Kidney capillary endothelial cell (primary cell): ENCODE data around the gene KAZALD1.
"Not testable (repeated sequence)": the region's sequence is repeated elsewhere in the genome, so short reads cannot be mapped to it uniquely, and the experiment has no call there.

Experiments
- DNase-seq: peaks from one replicate; pipeline ENCODE4 v3.0.0-alpha.2; 2018; ENCODE audit warnings: low spot score

The KAZALD1 gene

DNA sequence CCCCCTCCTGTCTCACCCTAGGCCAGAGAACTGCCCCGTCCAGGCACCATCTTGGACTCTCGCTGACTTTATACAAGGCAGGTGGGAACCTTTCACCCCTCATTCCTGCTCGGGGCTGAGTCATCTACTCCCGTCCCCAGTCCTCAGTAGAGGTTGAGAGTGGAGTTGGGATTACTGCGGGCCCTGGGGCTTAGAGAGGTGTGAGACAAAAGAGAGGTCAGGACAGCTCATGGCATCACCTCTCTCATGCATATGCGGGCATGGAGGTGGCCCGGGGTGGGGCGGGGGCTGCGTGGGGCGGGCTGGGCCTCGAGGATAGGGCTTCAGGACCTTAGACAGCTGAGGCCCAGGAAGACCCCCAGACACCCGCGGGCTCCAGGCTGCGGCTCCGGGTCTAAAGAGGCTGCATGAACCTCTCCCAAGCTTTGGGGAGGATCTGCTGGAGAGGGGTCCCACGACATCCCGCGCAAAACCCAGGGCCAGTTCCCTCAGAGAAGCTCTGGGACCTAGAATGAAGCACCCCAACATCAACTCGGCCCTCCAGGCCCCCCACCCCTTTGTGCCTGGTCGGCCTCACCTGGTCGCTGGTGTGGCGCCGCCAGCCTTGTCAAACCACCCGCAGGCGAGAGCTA lies 31.2 kb upstream of the KAZALD1 start:
- no peak for DNase-seq

DNA sequence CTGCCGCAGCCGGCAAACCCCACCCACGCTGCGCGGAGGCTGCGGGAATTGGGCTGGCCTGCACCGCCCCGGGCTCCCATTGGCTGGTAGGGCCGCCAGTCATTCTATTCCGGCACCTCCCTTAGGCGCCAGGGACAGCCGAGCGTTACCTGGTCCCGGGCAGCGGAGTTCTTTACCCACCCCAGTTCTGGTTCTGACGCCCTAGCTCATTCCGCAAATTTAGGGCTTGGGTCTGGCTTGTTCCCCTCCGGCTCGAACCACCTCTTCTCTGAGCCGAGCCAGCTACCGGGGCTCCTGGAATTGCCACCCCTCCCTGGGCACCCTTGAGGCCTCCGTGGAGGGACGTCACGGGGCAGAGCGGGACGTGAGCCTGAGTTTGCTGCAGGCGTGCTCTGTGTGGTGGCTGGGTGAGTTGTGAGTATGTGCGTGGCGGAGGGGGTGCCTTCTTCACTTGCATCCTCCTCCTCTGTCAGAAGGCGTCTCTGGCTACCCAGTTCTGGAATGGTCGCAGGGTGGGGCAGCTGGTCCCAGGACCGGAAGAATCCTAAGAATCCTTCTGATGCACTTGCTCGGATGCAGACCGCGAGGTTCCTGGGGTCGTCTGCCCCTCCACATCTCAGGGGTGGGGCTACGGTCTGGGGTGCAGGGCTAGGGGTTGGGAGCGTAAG lies 30.5 kb upstream of the KAZALD1 start, which contains the start of the genes PDZD7 and SFXN3:
PDZD7 (minus strand) TSS at position 2 of the 668 bp plus-strand sequence. CDS start 910 bp downstream, outside the sequence.
SFXN3 (plus strand) TSS at position 107 of the 668 bp plus-strand sequence. CDS start 3,461 bp downstream, outside the sequence.
- DNase-seq, result peak; percentile 86

DNA sequence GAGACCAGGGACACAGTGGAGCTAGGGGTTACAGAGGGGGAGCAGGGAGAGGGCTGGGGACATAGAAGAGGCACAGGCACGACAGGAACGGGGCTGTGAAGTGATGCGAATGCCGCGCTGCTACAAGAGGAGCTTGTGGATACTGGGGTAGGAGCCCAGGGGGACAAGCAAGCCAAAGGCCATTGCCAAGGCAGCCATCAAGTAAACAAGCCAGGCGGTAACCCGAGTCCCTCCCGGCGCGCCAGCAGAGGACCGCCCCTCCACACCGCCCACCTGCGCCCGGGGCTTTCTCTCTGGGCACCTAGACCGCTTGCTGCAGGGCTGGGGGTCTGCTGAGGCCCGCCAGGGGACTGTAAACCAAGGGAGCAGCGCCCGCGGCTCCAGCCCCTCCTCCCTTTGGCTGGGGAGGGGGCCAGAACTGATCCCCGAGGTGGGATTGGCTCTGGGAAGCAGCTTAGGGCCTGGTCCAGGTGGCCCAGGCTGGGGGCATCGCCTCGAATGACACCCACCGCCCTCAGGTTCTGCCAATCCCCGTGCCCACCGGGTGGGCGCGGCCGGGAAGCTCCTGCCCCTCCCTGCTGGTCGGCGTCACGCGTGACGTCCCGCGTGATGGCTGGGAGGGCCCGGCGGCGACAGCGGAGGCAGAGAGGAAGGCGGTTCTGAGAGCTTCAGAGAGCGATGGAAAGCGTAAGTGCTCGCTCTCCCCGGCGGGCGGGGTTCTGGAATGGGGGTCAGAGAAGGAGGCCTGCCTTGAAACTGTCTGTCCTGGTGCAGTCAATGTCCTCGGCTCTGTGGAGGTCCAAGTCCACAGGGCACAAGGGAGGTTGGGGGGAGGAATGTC lies 29.8 kb upstream of the KAZALD1 start:
- peak; percentile 59 for DNase-seq

DNA sequence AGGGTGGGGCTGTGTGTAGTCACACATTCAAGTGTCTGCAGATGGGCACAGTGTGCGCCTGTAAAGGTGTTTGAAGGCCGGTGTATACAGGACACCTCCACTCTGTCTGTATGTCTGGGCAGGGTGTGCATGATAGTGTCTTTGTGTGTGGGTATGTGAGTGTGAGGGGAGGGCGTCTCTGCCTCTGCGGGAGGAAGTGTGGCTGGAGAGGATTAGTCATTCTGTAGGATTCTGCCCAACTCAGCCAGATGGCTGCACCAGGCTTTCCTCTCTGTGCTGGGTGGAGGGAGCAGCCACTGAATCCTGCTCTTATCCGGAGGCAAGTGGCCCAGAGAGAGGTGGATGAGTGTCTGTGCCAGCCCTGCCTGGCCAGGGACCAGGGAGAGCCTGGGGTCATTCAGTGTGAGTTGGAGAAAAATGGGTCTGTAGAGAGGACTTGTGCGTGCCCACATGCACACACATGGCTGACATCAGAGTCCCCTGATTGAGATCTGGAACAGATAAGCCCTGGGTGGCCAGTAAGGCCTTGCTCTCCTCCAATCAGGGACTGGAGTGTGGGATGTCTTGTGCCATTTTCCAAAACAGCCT lies 29.1 kb upstream of the KAZALD1 start:
- peak; percentile 88 for DNase-seq

DNA sequence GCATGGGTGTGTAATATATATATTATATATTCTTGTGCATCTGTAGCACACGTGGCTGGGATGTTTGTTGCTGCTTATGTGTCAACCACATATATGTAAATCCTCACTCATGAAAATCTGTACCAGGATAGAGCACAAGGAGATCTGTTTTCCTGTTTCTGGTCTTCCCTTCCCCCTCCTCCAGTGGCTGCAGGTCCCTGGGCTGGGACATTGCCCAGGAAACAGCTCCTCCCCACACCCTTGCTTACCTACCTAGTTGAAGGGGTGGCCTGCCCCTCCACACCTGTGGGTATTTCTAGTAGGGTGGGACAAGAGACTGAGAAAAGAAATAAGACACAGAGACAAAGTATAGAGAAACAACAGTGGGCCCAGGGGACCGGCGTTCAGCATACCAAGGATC lies 28.5 kb upstream of the KAZALD1 start:
- no peak for DNase-seq

DNA sequence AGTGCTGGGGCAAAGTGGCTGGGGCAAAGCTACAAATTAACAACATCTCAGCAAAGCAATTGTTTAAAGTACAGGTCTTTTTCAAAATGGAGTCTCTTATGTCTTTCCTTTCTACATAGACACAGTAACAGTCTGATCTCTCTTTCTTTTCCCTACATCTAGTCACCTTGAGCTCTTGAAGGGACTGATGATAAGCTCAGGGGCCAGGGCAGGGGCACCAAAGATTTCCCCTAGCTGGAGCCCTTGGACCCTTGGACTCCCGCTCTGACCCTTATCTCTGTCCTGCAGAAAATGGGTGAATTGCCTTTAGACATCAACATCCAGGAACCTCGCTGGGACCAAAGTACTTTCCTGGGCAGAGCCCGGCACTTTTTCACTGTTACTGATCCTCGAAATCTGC lies 27.4 kb upstream of the KAZALD1 start:
- not testable (repeated sequence) for DNase-seq

DNA sequence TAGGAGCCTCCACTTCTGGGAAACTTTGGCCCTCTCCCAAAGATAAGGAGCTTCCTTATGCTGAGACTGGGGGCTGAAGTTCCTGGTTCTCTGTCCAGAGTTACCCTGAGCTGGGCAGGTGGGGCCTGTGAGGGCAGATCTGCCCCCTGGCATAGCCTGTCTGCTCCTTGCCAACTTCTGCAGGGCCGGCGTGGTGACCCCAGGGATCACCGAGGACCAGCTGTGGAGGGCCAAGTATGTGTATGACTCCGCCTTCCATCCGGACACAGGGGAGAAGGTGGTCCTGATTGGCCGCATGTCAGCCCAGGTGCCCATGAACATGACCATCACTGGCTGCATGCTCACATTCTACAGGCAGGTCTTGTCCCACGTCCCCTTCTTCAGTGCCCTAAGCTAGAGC lies 26.5 kb upstream of the KAZALD1 start:
- no peak for DNase-seq

DNA sequence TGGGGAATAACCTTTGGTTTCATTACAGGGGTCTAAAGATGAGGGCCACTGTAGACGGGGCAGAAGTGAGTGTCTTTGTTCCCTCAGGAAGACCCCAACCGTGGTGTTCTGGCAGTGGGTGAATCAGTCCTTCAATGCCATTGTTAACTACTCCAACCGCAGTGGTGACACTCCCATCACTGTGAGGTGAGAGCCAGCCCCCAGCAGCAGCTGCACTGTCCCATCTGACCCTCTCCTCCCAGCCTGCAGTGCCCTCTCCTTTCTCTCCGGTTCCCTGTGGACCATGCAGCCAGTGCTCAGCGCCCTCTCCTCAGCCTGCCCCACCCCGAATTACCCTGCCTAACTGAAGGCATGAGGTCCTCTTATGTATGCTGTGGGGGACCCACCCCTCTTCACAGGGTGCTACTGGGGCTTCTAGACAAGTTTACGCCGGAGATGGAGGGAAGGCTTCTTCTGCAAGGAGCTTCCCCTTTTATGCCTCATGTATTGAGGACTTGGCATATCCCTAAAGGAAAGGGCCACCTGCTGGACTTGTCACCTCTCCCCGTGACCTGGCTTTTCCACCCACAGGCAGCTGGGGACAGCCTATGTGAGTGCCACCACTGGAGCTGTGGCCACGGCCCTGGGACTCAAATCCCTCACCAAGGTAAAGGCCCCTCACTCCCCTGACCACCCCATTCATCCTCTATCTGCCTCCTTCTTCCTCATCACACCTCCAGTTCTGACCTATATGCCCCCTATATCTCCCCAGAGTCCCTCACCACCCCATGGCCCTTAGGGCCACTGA lies 25.7 kb upstream of the KAZALD1 start:
- DNase-seq, result no peak

DNA sequence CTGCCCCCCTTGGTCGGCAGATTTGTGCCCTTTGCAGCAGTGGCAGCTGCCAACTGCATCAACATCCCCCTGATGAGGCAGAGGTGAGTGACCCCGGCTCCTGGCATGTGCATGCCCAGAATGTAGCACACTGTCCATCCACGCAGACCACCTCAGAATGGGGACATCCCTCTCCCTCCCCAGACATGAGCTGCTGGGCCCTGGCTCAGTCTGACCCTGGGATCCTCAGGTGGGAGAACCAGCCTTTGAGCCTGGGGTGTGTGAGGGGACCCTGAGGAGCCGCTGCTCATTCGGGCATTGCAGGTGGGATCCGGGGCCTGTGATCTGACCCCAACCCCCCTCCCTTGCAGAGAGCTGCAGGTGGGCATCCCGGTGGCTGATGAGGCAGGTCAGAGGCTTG lies 25.1 kb upstream of the KAZALD1 start:
- no peak for DNase-seq

DNA sequence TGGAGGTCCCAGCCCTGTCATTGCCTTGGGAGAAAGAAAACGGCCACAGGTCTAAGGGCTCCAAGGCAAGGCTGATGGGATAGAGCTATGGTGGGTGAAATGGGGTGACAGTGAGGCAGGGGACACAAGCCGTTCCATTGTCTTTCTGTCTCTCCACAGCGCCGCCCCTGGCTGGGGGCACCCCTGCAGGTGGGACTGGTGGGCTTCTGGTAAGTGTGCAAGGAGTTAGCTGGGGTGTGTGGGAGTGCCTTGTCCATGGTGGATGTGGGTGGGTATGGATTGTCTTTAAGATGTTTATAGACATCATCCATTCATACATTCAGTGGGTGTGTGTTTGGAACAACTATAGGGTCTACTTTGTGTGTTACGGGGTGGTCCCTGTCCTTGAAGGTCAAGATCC lies 23.3 kb upstream of the KAZALD1 start:
- DNase-seq, result no peak

DNA sequence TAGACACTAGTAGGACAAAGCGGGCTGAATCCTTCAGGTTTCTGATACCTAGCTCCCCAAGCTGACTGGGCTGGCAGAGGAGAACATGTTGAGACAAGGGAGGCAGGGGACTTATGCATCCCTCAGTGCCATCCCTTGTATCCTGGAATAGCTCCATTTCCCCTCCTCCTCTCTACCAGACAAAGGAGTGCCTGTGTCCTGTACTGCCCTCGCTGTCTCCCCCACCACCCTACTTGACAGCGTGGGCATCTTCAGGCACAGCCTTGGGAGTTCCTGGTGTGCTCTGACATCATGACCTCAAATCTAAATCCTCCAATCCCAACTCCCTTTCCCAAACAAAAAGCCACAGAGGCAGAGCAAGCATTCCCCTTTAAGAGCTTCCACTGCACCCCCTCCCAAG lies 21.7 kb upstream of the KAZALD1 start:
- DNase-seq, result no peak

DNA sequence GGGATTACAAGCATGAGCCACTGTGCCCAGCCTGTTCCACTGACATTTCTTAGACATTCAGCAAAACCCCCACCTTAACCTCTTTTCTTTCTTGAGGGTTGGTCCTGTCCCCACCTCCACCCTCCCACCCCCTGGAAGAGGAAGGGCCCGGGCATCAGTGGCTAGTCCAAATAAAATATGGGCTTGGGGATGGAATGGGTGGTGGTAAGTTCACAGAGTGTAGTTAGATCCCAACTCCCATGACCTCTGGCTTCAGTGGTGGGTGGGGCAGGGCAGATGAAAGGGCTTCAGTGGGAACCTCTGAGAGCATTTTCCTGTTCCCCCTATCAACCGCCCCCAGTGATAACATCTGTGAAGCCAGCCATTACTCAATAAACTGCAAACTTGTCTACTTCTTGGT lies 20.9 kb upstream of the KAZALD1 start:
- DNase-seq, result no peak

DNA sequence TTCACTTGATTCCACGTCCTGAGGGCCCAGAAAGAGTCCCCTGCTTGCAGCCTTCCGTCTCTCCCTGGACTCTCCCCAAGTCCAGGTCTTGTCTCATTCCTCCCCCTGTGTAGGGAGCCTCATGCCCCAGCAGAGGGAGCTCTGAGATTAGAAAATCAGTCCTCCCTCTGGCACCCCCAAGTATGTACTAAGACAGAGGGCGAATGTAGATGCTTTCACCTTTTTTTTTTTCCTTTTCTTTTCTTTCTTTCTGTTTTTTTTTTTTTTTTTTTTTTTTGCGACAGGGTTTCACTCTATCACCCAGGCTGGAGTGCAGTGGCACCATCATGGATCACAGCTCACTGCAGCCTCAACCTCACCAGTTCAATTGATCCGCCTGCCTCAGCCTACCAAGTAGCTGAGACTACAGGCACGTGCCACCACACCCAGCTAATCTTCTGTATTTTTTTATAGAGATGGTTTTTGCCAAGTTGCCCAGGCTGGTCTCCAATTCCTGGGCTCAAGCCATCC lies 20.5 kb upstream of the KAZALD1 start:
- peak; percentile 52 for DNase-seq

DNA sequence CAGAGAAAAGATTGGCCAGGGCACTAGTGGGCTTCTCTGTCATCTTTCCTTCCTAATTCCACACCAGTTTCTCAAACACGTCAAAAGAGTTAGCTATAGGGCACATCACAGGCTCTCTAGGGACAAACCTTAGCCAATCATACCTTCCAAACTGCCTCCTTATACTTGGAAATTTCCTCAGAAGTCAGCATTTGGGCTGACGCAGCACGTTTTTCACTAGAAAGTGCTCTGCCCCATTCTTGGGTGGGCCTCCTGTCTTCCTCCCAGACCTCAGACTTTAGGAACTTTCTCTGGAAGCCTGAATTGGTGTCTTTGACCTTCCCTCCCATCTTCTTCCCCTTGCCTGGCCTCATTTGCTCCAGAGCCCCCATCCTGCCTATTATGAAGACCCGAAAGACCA lies 19.7 kb upstream of the KAZALD1 start:
- DNase-seq, result no peak

DNA sequence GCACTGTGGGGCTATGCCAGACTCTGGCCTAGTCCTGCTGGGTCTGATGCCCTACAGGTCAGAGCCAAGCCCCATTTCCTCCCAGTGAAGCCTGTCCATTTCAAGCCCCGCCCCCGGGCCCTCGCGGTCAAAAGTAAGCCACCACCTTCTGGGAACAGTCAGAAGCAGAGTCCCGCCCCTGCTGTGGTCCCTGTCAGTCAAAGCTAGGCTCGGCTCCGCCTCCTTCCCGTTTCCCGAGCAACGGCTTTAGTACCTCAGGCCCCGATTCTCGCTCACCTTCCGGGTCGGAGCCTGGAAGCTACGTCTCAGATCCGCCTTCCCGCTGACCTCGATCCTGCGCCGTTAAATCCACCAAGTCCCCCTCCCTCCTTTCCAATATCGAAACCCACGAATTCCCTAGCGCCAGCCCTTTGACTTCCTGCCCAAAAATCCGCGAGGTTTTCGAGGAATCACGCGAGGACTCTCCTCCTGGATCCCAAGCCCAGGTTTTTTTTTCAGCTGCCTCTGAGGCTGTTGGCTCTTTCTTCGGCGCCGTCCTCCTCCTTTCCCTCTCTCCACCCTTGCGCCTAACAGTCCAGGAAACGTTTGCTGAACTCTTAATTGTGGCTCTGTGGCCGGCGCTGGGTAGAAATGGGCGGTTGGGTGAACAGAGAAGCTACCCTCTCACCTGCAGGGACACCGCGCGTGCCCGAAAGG lies 19.0 kb upstream of the KAZALD1 start:
- peak; percentile 97 for DNase-seq

DNA sequence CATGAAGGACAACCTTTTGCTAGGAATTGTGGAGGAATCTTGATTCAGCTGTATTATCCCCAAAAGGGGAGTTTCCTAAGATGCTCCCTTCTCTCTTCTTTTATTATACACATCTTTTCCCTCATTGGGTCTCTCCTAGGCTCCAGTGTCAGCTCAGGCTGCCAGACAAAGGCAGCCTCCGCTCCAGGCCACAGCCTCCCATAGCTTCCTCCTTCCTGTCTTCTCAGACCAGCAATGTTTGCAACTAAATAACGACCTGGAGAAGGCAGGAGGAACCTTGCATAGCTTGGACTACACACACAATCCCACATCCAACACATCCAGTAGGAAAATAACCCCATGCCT lies 18.5 kb upstream of the KAZALD1 start:
- DNase-seq, result no peak

DNA sequence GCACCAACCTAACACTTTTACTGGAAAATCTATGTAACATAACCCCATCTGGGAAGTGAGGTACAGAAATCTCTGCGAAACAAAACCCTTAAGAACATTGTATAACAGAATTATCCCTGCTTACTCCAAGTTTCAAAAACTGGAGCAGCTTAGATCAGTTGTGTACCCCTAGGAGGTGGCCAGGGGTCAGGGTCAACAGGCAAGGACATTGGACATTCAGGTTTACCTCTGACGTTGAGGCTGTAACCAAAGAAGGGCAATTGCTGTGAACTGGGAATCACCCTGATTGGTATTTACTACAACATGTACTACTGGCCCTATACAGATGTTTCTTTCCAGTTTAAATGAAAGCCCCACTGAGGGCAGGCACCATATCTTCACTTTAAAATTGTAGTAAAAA lies 17.7 kb upstream of the KAZALD1 start:
- DNase-seq, result no peak

DNA sequence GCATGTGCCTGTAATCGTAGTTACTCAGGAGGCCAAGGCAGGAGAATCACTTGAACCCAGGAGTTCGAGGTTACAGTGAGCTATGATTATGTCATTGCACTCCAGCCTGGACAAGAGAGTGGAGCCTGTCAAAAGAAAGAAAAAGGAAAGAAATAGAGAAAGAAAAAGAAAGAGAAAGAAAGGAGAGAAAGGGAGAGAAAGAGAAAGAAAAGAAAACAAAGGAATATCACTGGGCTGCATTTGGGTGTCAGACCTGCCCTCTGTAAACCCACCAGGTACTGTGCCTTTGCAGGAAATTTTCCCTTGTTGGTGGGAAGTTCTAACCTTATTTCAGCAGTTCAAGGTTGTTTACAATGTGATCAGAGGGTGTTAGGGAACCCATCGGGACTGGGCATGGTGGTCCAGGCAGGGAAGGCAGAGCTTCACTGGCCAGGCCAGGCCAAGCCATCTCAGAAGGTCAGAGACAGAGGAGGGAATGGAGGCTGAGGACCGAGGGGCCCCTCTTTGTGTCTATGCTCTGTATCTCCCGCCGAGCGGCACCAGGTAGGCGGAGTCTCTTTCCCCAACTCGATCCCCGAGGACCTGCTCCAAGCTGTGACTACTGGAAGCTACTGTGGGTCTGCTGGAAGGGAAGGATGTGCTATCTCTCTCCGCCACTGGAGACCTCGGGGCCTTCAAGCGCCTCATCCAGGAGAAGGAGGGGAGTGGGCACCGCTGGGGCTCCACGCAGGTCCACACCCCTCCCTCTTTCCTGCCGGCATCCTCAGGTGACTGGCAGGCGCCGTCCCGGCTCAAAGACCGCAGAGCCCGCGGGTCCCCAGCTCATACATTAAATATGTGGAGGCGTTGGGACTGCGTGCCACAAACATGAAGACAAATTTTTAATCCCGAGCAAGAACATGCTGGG lies 15.2 kb upstream of the KAZALD1 start:
- no peak for DNase-seq

DNA sequence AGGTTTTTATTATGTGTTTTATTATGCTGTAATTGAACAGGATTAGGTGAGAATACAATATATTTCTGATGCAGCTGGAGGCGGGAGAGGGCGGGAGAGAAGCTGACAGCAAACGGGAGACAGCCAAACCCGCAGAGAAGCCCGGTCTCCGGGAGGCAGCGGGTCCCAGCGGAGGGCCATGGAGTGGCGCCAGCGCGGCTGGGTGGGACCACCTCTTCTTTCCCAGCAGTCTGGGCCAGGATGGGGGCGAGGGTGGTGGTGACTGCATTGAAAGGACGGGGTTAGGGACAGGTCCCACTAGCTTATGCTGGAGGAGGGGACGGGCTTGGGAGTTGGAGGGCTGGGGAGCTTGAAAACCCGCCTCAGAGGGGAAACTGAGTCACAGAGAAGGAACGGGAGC lies 14.5 kb upstream of the KAZALD1 start:
- DNase-seq, result no peak
